AG09319 (cell line): ENCODE data around the gene KCNMB3.

Experiments
- DNase-seq: peaks from one replicate; pipeline ENCODE4 v3.0.0-alpha.2; 2010; ENCODE audit warnings: low read depth; ENCODE audit errors: extremely low read depth
- CTCF ChIP-seq: IDR thresholded peaks from 2 replicates; pipeline ENCODE4 v1.5.1; 2011; ENCODE audit warnings: low read depth, mild to moderate bottlenecking, inconsistent platforms, low read length, moderate library complexity

The KCNMB3 gene

GRCh38 chr3:179200790-179201189, 50.1 kb downstream of the KCNMB3 start:
- DNase-seq, result no peak
- TF ChIP-seq CTCF, result no peak

GRCh38 chr3:179196700-179197099, 54.2 kb downstream of the KCNMB3 start:
- no peak for DNase-seq
- no peak for TF ChIP-seq CTCF

GRCh38 chr3:179196098-179196497, 54.8 kb downstream of the KCNMB3 start:
- peak; percentile 32 for DNase-seq
- no peak for TF ChIP-seq CTCF

- no peak for TF ChIP-seq CTCF
- DNase-seq, result no peak
These were observed 56.0 kb downstream of the KCNMB3 start for GRCh38 chr3:179194931-179195330.
